HG03439 (cell line): ENCODE measurements around the gene BOD1L2.

Source experiments
- ATAC-seq: cut with Tn5 transposase; IDR thresholded peaks from one replicate; pipeline ENCODE4 v1.9.1; 2021; ENCODE audit warnings: mild to moderate bottlenecking, moderate library complexity; ENCODE audit not compliant: unreplicated experiment

Gene BOD1L2

DNA sequence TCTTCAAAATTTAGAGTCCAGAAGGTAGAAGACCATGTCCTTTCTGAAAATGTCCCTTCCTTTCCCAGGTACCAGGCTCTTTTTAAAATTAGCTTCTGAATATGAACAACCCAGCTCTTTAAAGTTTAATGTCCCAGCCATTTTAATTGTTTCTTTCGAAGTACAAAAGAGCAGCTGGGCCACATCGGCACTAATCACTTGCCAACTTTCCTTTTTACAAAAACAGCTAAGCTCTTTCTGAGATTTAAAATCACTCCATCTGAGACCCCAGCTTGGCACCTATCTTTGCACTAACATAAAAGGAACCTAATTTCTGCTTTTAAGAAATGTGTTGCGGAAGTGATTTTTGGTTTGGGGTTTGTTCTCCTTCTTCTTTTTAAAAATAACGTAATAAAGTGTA, 2.6 kb downstream of the BOD1L2 start:
- ATAC-seq: no peak

DNA sequence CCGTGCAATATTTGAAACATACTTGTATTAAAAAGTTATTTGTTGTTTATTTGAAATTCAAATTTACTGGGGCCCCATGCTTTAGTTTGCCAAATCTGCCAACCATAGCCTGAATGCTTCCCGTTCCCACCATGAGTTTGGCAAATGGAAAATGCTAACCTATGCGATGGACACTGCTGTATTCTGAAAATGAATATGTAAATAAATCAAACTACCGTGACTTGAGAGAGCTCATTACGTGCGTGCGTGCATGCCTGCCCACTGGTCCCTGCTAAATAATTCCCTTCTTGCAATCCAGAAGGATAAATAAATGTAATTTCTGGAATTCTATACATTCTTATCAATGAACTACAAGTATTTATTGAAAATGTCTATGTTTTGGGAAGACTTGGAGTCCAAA, 3.2 kb downstream of the BOD1L2 start:
- no peak for ATAC-seq

DNA sequence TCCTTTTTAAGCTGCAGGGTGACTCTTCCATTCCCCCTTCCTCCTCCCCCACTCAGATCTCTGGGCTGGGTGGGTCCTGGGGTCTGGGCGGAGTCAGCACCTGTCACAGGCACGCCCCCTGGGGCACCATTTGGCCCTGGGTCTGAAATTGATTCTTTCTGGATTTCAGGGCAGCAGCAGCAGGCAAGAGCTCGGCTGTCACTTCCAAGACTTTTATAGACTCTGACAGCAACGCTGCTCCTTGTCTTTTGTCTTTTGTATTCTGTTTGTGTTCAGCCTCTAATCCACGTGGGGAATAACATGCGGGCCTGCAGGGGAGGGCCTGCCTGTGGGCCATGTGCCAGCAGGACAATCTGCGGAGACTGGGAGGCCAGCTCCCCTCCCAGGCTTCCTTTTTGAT, 3.9 kb downstream of the BOD1L2 start:
- ATAC-seq: no peak

- ATAC-seq: no peak
Observed at GRCh38 chr18:57154191-57154830, 7.4 kb downstream of the BOD1L2 start.

DNA sequence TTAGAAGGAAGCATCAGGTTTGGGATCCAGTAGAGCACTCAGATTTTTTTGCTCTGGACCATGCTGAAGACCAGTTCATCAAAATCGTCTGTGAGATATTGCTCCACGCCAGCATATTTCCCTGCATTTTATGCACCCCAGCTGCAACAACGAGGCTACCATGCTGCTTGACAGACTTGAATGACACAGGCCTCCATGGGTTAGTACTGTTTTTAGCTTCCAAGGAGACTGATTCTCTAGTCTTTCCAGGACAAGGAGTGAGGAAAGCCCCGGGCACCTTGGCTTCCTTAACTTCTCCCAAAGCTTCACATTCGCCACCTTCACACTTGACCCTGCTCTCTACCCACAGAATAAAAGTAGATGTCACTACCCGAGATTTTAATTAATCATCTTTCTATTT, 17.5 kb downstream of the BOD1L2 start:
- no peak for ATAC-seq

DNA sequence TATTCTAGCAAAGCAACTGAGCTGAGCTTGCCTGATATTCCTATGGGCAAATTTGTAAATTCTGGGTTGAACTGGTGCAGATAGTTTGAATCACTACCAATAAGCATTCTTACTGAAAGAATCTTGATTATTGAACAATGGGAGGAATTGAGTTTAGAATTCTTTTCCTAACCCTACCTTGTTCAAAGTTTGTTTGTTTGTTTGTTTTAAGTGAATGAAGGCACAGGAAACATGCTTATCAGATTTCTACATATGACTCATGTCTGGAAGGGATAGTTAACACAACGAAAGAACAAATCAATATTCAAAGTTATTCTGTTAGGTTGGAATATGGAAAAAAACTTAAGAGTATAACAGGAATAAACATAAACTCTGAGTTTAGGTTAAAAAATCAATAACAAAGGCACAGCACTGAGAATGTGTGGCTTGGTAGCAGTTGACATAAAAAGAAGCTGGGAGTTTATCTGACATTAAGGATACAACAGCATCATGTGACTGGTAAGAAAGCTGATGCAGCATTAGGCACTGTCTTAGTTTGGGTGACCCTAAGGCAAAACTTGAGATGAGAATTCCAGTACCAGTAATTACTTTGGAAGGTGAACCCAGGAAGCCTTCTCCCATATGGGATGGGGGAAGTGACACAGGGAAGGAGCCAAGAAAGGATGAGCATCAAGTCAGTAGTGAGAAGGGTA, 20.9 kb downstream of the BOD1L2 start:
- ATAC-seq: no peak

DNA sequence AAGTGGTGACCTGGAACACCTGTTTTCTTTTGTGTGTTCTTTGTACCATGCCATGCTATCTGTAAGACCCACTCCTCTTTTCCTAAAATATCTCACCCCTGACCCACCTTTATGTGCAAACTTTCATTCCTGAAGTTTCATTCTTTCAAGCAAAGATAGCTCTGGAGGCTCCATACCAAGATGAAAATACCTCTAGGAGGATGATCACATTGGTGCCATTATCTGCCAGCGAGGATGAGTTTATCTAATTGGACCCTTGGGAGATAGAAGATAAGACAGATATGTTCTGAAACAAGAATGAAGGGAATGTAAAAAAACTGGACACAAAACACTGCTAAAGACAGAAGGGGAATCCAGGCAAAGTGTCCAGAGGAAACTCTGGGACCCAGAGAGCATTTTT, 24.1 kb downstream of the BOD1L2 start:
- no peak for ATAC-seq

GRCh38 chr18:57175532-57175931, 28.6 kb downstream of the BOD1L2 start:
- no peak for ATAC-seq

GRCh38 chr18:57185434-57185833, 38.5 kb downstream of the BOD1L2 start:
- no peak for ATAC-seq

- no peak for ATAC-seq
Observed at GRCh38 chr18:57188851-57189557, 42.1 kb downstream of the BOD1L2 start.

DNA sequence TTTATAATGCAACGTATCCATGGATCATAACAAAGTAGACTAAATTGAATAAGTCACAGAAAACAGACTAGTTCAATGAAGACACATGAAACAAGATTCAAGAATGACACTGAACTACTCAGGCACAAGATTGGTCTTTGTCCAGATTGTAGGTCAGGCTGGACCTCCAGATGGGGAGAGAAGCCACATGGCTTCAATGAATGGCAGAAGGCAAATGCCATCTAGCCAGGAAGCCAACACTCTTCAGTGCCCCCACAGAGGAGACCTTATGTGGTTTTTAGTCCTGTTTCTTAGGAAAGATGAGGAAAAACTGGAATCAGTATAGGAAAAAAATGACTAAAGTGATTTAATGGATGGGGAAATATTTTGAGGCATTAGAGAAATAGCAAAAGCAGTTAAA, 43.1 kb downstream of the BOD1L2 start:
- ATAC-seq: no peak

DNA sequence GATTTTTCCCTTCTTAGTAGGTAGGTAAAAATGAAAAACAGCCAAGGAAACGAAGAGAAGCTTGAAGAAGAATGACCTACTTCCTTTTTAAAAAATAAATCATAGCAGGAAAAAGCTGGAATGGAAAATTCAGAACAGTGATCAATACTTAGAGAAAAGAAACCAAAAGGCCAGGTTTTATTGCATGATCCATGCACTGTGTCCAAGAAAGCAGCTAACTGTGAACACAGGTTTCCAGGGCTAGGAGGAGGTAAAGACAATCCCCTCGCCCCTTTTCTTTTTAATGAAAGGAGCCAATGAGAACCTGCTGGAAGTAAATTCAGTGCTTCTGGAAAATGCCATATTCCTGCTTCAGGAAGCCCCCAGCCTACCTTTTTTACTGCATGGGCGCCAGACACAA, 47.2 kb downstream of the BOD1L2 start:
- ATAC-seq: no peak

- ATAC-seq: no peak
Observed at GRCh38 chr18:57194622-57195021, 47.7 kb downstream of the BOD1L2 start.

GRCh38 chr18:57195341-57195740, 48.5 kb downstream of the BOD1L2 start:
- no peak for ATAC-seq

GRCh38 chr18:57197261-57197660, 50.4 kb downstream of the BOD1L2 start:
- no peak for ATAC-seq

- no peak for ATAC-seq
Observed at GRCh38 chr18:57198073-57198472, 51.2 kb downstream of the BOD1L2 start.
